HG02588 (cell line): ENCODE measurements around the gene ATP8A2.
"Not testable (repeated sequence)": the region's sequence is repeated elsewhere in the genome, so short reads cannot be mapped to it uniquely, and the experiment has no call there.

ENCODE experiments used
- ATAC-seq: cut with Tn5 transposase; IDR thresholded peaks from one replicate; pipeline ENCODE4 v1.9.1; 2021; ENCODE audit warnings: mild to moderate bottlenecking, moderate library complexity; ENCODE audit not compliant: unreplicated experiment

The ATP8A2 gene

GRCh38 chr13:25529425-25529824, 157.7 kb downstream of the ATP8A2 start:
- ATAC-seq = no peak

- no peak for ATAC-seq
Measured at GRCh38 chr13:25538276-25538675, 166.5 kb downstream of the ATP8A2 start.

- ATAC-seq = peak; percentile 71
Measured at GRCh38 chr13:25541434-25542123, 169.8 kb downstream of the ATP8A2 start.

GRCh38 chr13:25548991-25549390, 177.2 kb downstream of the ATP8A2 start:
- not testable (repeated sequence) for ATAC-seq

GRCh38 chr13:25561812-25562211, 190.0 kb downstream of the ATP8A2 start:
- ATAC-seq = no peak

GRCh38 chr13:25570185-25570584, 198.4 kb downstream of the ATP8A2 start:
- ATAC-seq = no peak

- no peak for ATAC-seq
Measured at GRCh38 chr13:25571237-25571636, 199.5 kb downstream of the ATP8A2 start.

- not testable (repeated sequence) for ATAC-seq
Measured at GRCh38 chr13:25572171-25572570, 200.4 kb downstream of the ATP8A2 start.

GRCh38 chr13:25574437-25575411, 202.9 kb downstream of the ATP8A2 start:
- peak; percentile 73 for ATAC-seq

GRCh38 chr13:25575562-25575961, 203.8 kb downstream of the ATP8A2 start:
- no peak for ATAC-seq

GRCh38 chr13:25578526-25578925, 206.8 kb downstream of the ATP8A2 start:
- no peak for ATAC-seq

GRCh38 chr13:25579221-25579620, 207.4 kb downstream of the ATP8A2 start:
- no peak for ATAC-seq

GRCh38 chr13:25581351-25581750, 209.6 kb downstream of the ATP8A2 start:
- ATAC-seq = no peak

- ATAC-seq = no peak
Measured at GRCh38 chr13:25584087-25584486, 212.3 kb downstream of the ATP8A2 start.

GRCh38 chr13:25585000-25585399, 213.2 kb downstream of the ATP8A2 start:
- no peak for ATAC-seq

GRCh38 chr13:25587326-25587980, 215.7 kb downstream of the ATP8A2 start:
- no peak for ATAC-seq

GRCh38 chr13:25588336-25589060, 216.7 kb downstream of the ATP8A2 start:
- no peak for ATAC-seq

GRCh38 chr13:25598421-25598820, 226.6 kb downstream of the ATP8A2 start:
- ATAC-seq = no peak

GRCh38 chr13:25602176-25602575, 230.4 kb downstream of the ATP8A2 start:
- ATAC-seq = no peak

- no peak for ATAC-seq
Measured at GRCh38 chr13:25604106-25604505, 232.3 kb downstream of the ATP8A2 start.

GRCh38 chr13:25607096-25607495, 235.3 kb downstream of the ATP8A2 start:
- no peak for ATAC-seq
